OCI-LY1 (cell line): Measurements from ENCODE around the gene VCL.

ENCODE experiments used
- H2AFZ ChIP-seq: fragments of 200-600 bp; sonication (generic), shearing (Covaris generic); 2 replicates; pipeline ENCODE4 v1.6.0; 2014; ENCODE audit warnings: antibody characterized with exemption, mild to moderate bottlenecking, low read length
- H3F3A ChIP-seq: fragments of 200-600 bp; sonication (generic), shearing (Covaris generic); 2 replicates; pipeline ENCODE4 v1.6.0; 2014; ENCODE audit warnings: mild to moderate bottlenecking, antibody characterized with exemption, low read length, moderate library complexity; ENCODE audit not compliant: insufficient read depth
- H3K27ac ChIP-seq: fragments of 200-600 bp; sonication (generic); 2 replicates; pipeline ENCODE4 v1.5.1; 2014; ENCODE audit warnings: low read length, mixed run types, mild to moderate bottlenecking, low read depth; ENCODE audit not compliant: poor library complexity, severe bottlenecking
- H3K27me3 ChIP-seq: fragments of 200-600 bp; sonication (generic); 2 replicates; pipeline ENCODE4 v1.6.0; 2014; ENCODE audit warnings: antibody characterized with exemption, mild to moderate bottlenecking, low read length, moderate library complexity; ENCODE audit not compliant: insufficient read depth
- H3K36me3 ChIP-seq: fragments of 200-600 bp; sonication (generic); 2 replicates; pipeline ENCODE4 v1.6.1; 2014; ENCODE audit warnings: mild to moderate bottlenecking, antibody characterized with exemption, low read length, moderate library complexity, mixed read lengths; ENCODE audit not compliant: insufficient read depth
- H3K4me1 ChIP-seq: fragments of 200-600 bp; sonication (generic); 2 replicates; pipeline ENCODE4 v1.5.1; 2014; ENCODE audit warnings: mild to moderate bottlenecking, low read length, moderate library complexity; ENCODE audit not compliant: insufficient read depth, severe bottlenecking
- H3K4me2 ChIP-seq: fragments of 200-600 bp; sonication (generic), shearing (Covaris generic); 2 replicates; pipeline ENCODE4 v1.6.1; 2014; ENCODE audit warnings: low read length
- H3K4me3 ChIP-seq: fragments of 200-600 bp; sonication (generic); 2 replicates; pipeline ENCODE4 v1.5.1; 2014; ENCODE audit warnings: low read length, low read depth, mild to moderate bottlenecking, mixed read lengths; ENCODE audit not compliant: poor library complexity, severe bottlenecking
- H3K79me2 ChIP-seq: fragments of 200-600 bp; shearing (Covaris generic); 2 replicates; pipeline ENCODE4 v1.6.1; 2016; ENCODE audit warnings: mixed run types, low read length, mixed read lengths; ENCODE audit not compliant: insufficient read depth
- H3K9ac ChIP-seq: fragments of 200-600 bp; sonication (generic), shearing (Covaris generic); 2 replicates; pipeline ENCODE4 v1.6.1; 2014; ENCODE audit warnings: mild to moderate bottlenecking, low read length, mixed read lengths
- H3K9me2 ChIP-seq: fragments of 200-600 bp; sonication (generic), shearing (Covaris generic); 2 replicates; pipeline ENCODE4 v1.6.1; 2014; ENCODE audit warnings: low read depth, mild to moderate bottlenecking, low read length, mixed read lengths
- H3K9me3 ChIP-seq: fragments of 200-600 bp; shearing (Covaris generic); 2 replicates; pipeline ENCODE4 v1.6.1; 2014; ENCODE audit warnings: low read length, mixed read lengths
- H4K20me1 ChIP-seq: fragments of 200-600 bp; sonication (generic), shearing (Covaris generic); 2 replicates; pipeline ENCODE4 v1.6.0; 2016; ENCODE audit warnings: mild to moderate bottlenecking, low read length; ENCODE audit not compliant: insufficient read depth
- EZH2 ChIP-seq: fragments of 200-600 bp; sonication (generic), shearing (Covaris generic); IDR thresholded peaks from 2 replicates; pipeline ENCODE4 v1.8.0; 2017; ENCODE audit warnings: borderline replicate concordance, mixed run types, mild to moderate bottlenecking, antibody characterized with exemption, low read length, moderate library complexity, mixed read lengths
- TF ChIP-seq, protein P1 (sequence below): fragments of 200-600 bp; sonication (generic), shearing (Covaris generic); IDR thresholded peaks from 2 replicates; pipeline ENCODE4 v1.5.1; 2017; ENCODE audit warnings: mild to moderate bottlenecking, antibody characterized with exemption, low read length, moderate library complexity, mixed read lengths

The VCL gene

DNA sequence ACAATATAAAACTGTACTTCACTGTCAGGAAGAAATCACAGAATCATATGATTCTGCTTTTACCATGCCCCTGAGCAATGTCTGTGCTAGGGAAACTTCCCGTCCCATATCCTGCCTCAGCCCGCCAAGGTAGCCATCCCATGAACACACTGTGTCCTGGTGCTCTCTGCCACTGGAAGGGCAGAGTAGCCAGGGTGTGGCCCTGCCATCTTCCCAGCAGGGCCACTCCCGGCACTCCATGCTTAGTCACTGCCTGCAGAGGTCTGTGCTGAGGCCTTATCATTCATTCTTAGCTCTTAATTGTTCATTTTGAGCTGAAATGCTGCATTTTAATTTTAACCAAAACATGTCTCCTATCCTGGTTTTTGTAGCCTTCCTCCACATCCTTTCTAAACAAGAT is 120.9 kb downstream of the VCL start:
- Histone ChIP-seq H3K27me3 (no peaks in the 10 kb centered on the region), H3K79me2 (no peaks in the 10 kb centered on the region), H2AFZ (no peak overlapping the region), H3K9ac (no peak overlapping the region), H3K36me3 (peaks cover 89% of the 10 kb centered on the region), H3F3A (no peaks in the 10 kb centered on the region), H3K4me2 (no peak overlapping the region), H3K4me1 (no peaks in the 10 kb centered on the region), H3K27ac (no peak overlapping the region), H3K9me3 (no peaks in the 10 kb centered on the region), H3K4me3 (no peak overlapping the region), H4K20me1 (no peaks in the 10 kb centered on the region), H3K9me2 (no peaks in the 10 kb centered on the region)
- TF ChIP-seq EZH2 = no peak
- TF ChIP-seq, protein P1, sequence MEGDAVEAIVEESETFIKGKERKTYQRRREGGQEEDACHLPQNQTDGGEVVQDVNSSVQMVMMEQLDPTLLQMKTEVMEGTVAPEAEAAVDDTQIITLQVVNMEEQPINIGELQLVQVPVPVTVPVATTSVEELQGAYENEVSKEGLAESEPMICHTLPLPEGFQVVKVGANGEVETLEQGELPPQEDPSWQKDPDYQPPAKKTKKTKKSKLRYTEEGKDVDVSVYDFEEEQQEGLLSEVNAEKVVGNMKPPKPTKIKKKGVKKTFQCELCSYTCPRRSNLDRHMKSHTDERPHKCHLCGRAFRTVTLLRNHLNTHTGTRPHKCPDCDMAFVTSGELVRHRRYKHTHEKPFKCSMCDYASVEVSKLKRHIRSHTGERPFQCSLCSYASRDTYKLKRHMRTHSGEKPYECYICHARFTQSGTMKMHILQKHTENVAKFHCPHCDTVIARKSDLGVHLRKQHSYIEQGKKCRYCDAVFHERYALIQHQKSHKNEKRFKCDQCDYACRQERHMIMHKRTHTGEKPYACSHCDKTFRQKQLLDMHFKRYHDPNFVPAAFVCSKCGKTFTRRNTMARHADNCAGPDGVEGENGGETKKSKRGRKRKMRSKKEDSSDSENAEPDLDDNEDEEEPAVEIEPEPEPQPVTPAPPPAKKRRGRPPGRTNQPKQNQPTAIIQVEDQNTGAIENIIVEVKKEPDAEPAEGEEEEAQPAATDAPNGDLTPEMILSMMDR = no peak

DNA sequence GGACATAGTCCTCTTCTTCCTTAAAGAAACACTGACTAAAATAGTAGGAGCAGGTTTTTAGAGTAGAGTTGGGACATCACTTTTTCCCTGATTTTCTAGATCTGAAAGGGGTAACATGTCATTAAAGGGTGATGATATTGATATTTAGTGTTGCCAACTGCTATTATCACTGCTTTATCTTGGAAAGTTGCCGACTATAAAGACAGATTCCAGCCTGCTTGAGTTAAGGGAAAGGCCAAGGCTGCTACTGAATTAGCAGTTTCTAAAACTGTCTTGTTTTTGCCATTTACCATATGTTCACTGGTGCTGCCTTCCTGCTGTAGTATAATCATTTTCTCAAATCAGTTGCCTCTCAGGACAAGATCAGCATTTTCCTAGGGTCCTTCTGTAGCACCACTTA is 123.0 kb downstream of the VCL start:
- Histone ChIP-seq H3K4me2 (no peak overlapping the region), H3K9me2 (no peaks in the 10 kb centered on the region), H3K4me3 (no peak overlapping the region), H3K27ac (no peak overlapping the region), H3F3A (no peaks in the 10 kb centered on the region), H3K27me3 (no peaks in the 10 kb centered on the region), H3K36me3 (peaks cover 94% of the 10 kb centered on the region), H3K9me3 (no peaks in the 10 kb centered on the region), H3K9ac (no peak overlapping the region), H2AFZ (no peak overlapping the region), H3K4me1 (no peaks in the 10 kb centered on the region), H3K79me2 (no peaks in the 10 kb centered on the region), H4K20me1 (no peaks in the 10 kb centered on the region)
- no peak for TF ChIP-seq EZH2
- TF ChIP-seq, protein P1 = no peak

DNA sequence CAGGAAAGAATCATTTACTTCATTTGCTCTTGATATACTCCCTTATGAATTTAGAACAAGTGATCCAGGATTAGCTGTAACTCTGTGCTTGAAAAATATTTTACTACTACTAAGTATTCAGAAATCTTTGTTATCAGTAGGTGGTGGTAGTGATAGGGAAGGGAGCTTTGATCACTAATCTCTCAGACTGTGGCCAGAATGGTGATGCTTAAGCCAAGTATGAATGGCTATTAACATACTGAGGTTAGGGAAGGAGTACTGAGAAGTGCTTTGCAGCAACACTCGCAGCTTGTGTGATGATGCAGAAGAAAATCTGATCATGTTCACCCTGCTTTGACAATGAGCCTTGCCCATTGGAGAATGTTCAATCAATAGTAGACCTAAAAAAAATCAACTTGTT is 123.5 kb downstream of the VCL start:
- H3K9me3 ChIP-seq = no peaks in the 10 kb centered on the region
- H3K9ac ChIP-seq = no peak overlapping the region
- no peaks in the 10 kb centered on the region for H3F3A ChIP-seq
- H2AFZ ChIP-seq = no peak overlapping the region
- H3K4me2 ChIP-seq = no peak overlapping the region
- no peaks in the 10 kb centered on the region for H3K4me1 ChIP-seq
- TF ChIP-seq EZH2 = no peak
- TF ChIP-seq, protein P1 = no peak
- H3K27ac ChIP-seq = no peak overlapping the region
- no peaks in the 10 kb centered on the region for H3K27me3 ChIP-seq
- H4K20me1 ChIP-seq = no peaks in the 10 kb centered on the region
- H3K9me2 ChIP-seq = no peaks in the 10 kb centered on the region
- peaks cover 94% of the 10 kb centered on the region for H3K36me3 ChIP-seq
- H3K79me2 ChIP-seq = no peaks in the 10 kb centered on the region
- H3K4me3 ChIP-seq = no peak overlapping the region
